ENCODE data around the gene PARP4. TPM values are rescaled to one million over a fixed set of nuclear protein-coding genes. Genes with fewer than 3 reads are reported as not detected.

PARP4 gene
- total and polyA plus RNA-seq, 2 of the 4 experiments (the other 2 are of a cell fraction): 31.7 to 50.2 TPM

- H4K5ac ChIP-seq (ENCODE audit: low read depth, low read length): no peak overlapping the region
- H3K4me1 ChIP-seq (ENCODE audit: control insufficient read depth, insufficient read depth, low read length): no peaks in the 10 kb centered on the region
- no peak overlapping the region for H2BK120ac ChIP-seq (ENCODE audit: low read depth, low read length)
- no peak overlapping the region for H2BK5ac ChIP-seq (ENCODE audit: low read depth, low read length, poor library complexity, severe bottlenecking)
- H2AK5ac ChIP-seq (ENCODE audit: low read depth, low read length): no peak overlapping the region
- no peak overlapping the region for H3K4ac ChIP-seq (ENCODE audit: low read depth, low read length)
- 100% methylated on average over 1 of the region's 6 CpGs; no CpG with 5 or more reads in 1 of the 2 experiments for whole genome bisulfite sequencing, 2 experiments (ENCODE audit: extremely low coverage in 2 of 2, insufficient read length in 1 of 2)
- H4K8ac ChIP-seq (ENCODE audit: low read depth in 2 of 2, low read length in 2 of 2): no peak overlapping the region
- H2AK9ac ChIP-seq (replicated peaks; ENCODE audit: low read depth, low read length, poor library complexity): no peak overlapping the region
- H3K9me3 ChIP-seq (ENCODE audit: control insufficient read depth, insufficient read depth, low read length): no peaks in the 10 kb centered on the region
- H3K56ac ChIP-seq (ENCODE audit: extremely low read depth, insufficient read depth, low read length): no peak overlapping the region
- H3K4me2 ChIP-seq (ENCODE audit: low read depth, low read length): no peak overlapping the region
- H4K20me1 ChIP-seq (ENCODE audit: insufficient read depth, low read length): no peaks in the 10 kb centered on the region
- intact Hi-C loops (cut with micrococcal nuclease) (no loop called here), in situ Hi-C loops (cut with MboI; ENCODE audit: low sequenced_read_pairs) (no loop called here), dilution Hi-C loops (cut with HindIII; ENCODE audit: low sequenced_read_pairs, unreplicated experiment) (no loop called here)
- no peak overlapping the region for H2AFZ ChIP-seq (replicated peaks; ENCODE audit: low read length, poor library complexity)
- TF ChIP-seq MAZ (IDR thresholded peaks at IDR 0.05; ENCODE audit: borderline replicate concordance, low read depth, low read length) (no peak), MAFK (IDR thresholded peaks at IDR 0.05; ENCODE audit: low read depth, low read length) (no peak), RAD21 (IDR thresholded peaks at IDR 0.05; ENCODE audit: low read length) (no peak), RCOR1 (IDR thresholded peaks at IDR 0.05; ENCODE audit: insufficient replicate concordance, low read length) (no peak), FOS (IDR thresholded peaks at IDR 0.05; ENCODE audit: low read depth, low read length) (no peak), CHD1 (IDR thresholded peaks at IDR 0.05; ENCODE audit: low read depth, low read length) (no peak), POLR2A (IDR thresholded peaks at IDR 0.05; ENCODE audit: low read depth, low read length) (no peak), MXI1 (IDR thresholded peaks at IDR 0.05; ENCODE audit: borderline replicate concordance, low read depth, low read length) (no peak), BHLHE40 (IDR thresholded peaks at IDR 0.05; ENCODE audit: low read depth, low read length) (no peak)
- TF ChIP-seq, protein P1, sequence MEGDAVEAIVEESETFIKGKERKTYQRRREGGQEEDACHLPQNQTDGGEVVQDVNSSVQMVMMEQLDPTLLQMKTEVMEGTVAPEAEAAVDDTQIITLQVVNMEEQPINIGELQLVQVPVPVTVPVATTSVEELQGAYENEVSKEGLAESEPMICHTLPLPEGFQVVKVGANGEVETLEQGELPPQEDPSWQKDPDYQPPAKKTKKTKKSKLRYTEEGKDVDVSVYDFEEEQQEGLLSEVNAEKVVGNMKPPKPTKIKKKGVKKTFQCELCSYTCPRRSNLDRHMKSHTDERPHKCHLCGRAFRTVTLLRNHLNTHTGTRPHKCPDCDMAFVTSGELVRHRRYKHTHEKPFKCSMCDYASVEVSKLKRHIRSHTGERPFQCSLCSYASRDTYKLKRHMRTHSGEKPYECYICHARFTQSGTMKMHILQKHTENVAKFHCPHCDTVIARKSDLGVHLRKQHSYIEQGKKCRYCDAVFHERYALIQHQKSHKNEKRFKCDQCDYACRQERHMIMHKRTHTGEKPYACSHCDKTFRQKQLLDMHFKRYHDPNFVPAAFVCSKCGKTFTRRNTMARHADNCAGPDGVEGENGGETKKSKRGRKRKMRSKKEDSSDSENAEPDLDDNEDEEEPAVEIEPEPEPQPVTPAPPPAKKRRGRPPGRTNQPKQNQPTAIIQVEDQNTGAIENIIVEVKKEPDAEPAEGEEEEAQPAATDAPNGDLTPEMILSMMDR (conservative IDR thresholded peaks at IDR 0.05; ENCODE audit: low read depth, low read length): no peak
- TF ChIP-seq, protein P2, sequence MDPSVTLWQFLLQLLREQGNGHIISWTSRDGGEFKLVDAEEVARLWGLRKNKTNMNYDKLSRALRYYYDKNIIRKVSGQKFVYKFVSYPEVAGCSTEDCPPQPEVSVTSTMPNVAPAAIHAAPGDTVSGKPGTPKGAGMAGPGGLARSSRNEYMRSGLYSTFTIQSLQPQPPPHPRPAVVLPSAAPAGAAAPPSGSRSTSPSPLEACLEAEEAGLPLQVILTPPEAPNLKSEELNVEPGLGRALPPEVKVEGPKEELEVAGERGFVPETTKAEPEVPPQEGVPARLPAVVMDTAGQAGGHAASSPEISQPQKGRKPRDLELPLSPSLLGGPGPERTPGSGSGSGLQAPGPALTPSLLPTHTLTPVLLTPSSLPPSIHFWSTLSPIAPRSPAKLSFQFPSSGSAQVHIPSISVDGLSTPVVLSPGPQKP (IDR thresholded peaks at IDR 0.05; ENCODE audit: borderline replicate concordance, low read depth, low read length): no peak
- H3K4me3 ChIP-seq (ENCODE audit: insufficient read depth, low read depth, low read length): no peak overlapping the region
- H3K14ac ChIP-seq (replicated peaks; ENCODE audit: low read depth, low read length): no peak overlapping the region
- H3K36me3 ChIP-seq (ENCODE audit: control insufficient read depth, insufficient read depth, low read length): peaks cover 54% of the 10 kb centered on the region
- no peak overlapping the region for H2BK20ac ChIP-seq (ENCODE audit: low read depth, low read length)
- ChIA-PET CTCF (no interaction called here), POLR2A (ENCODE audit: unreplicated experiment) (no interaction called here)
- ATAC-seq (ENCODE audit: low read depth) (no peak), DNase-seq (no peak)
- no TSS peak for BruUV-seq (replicated peaks)
- H2BK15ac ChIP-seq (ENCODE audit: low read depth, low read length): no peak overlapping the region
- no peak overlapping the region for H4K91ac ChIP-seq (ENCODE audit: insufficient read depth, low read depth, low read length)
- no peak overlapping the region for H3K9ac ChIP-seq (ENCODE audit: low read depth, low read length)
- no peaks in the 10 kb centered on the region; the same call in 1 of the 2 replicates for H3K9me1 ChIP-seq (ENCODE audit: insufficient read depth, low read length)
- no peak overlapping the region for H3K18ac ChIP-seq (ENCODE audit: low read depth, low read length)
- H3K27me3 ChIP-seq (ENCODE audit: control insufficient read depth, insufficient read depth, low read length): no peaks in the 10 kb centered on the region
- peaks cover 2 to 12% of the 10 kb centered on the region in 2 experiments; a peak in 2 of 4 replicates for H3K79me1 ChIP-seq (ENCODE audit: low read depth in 1 of 2, low read length in 2 of 2)
- no peak overlapping the region for H3K27ac ChIP-seq (ENCODE audit: insufficient read depth, low read length)
- H3K23ac ChIP-seq (ENCODE audit: low read depth, low read length): no peak overlapping the region
Observed at GRCh38 chr13:24493356-24493755, 19.2 kb downstream of the PARP4 start.

Data from IMR-90 (cell line).